ENCODE data around the gene DDX11.
"Not testable (repeated sequence)": the region's sequence is repeated elsewhere in the genome, so short reads cannot be mapped to it uniquely, and the experiment has no call there.

Gene DDX11

GRCh38 chr12:31105668-31106067 is 32.0 kb downstream of the DDX11 start:
- H3K4me3 ChIP-seq (ENCODE audit: low read depth, low read length): no peak overlapping the region
- no peak for TF ChIP-seq CTCF (IDR thresholded peaks at IDR 0.05; ENCODE audit: borderline replicate concordance, insufficient read depth, low read depth, low read length)

- TF ChIP-seq CTCF (IDR thresholded peaks at IDR 0.05; ENCODE audit: borderline replicate concordance, insufficient read depth, low read depth, low read length): no peak
- H3K4me3 ChIP-seq (ENCODE audit: low read depth, low read length): no peak overlapping the region
Observed at GRCh38 chr12:31106101-31106803, 32.6 kb downstream of the DDX11 start.

GRCh38 chr12:31109773-31110172 is 36.1 kb downstream of the DDX11 start:
- not testable (repeated sequence) for H3K4me3 ChIP-seq (ENCODE audit: low read depth, low read length)

GRCh38 chr12:31110263-31110662 is 36.6 kb downstream of the DDX11 start:
- not testable (repeated sequence) for H3K4me3 ChIP-seq (ENCODE audit: low read depth, low read length)

GRCh38 chr12:31115092-31115601 is 41.5 kb downstream of the DDX11 start:
- H3K4me3 ChIP-seq (ENCODE audit: low read depth, low read length): not testable (repeated sequence)

GRCh38 chr12:31116846-31117202 is 43.2 kb downstream of the DDX11 start:
- not testable (repeated sequence) for H3K4me3 ChIP-seq (ENCODE audit: low read depth, low read length)

- TF ChIP-seq CTCF (IDR thresholded peaks at IDR 0.05; ENCODE audit: borderline replicate concordance, insufficient read depth, low read depth, low read length): peak; percentile 78
- H3K4me3 ChIP-seq (ENCODE audit: low read depth, low read length): peak overlapping the region; percentile 32
Observed at GRCh38 chr12:31117203-31118011, 43.7 kb downstream of the DDX11 start.

- no peak for TF ChIP-seq CTCF (IDR thresholded peaks at IDR 0.05; ENCODE audit: borderline replicate concordance, insufficient read depth, low read depth, low read length)
- H3K4me3 ChIP-seq (ENCODE audit: low read depth, low read length): no peak overlapping the region
Observed at GRCh38 chr12:31118347-31119191, 44.9 kb downstream of the DDX11 start.
